Urothelium cell line (cell line): ENCODE results near the gene SLITRK6.
A peak's percentile ranks its signal among the peaks of the same experiment; 100 is the strongest.
"Not testable (repeated sequence)": the region's sequence is repeated elsewhere in the genome, so short reads cannot be mapped to it uniquely, and the experiment has no call there.

ENCODE experiments used
- DNase-seq: peaks from one replicate; pipeline ENCODE4 v3.0.0; 2011; ENCODE audit warnings: low spot score, mixed read lengths
- FAIRE-seq: peaks from 2 replicates; lab custom pipeline; 2011; peaks lifted over from hg19 to GRCh38; lab: Jason Lieb, UNC

The SLITRK6 gene

GRCh38 chr13:85799097-85799582 lies at the start of gene SLITRK6:
Gene SLITRK6 (minus strand): TSS chr13:85799419. CDS start chr13:85796508, 2,911 bp downstream.
- DNase-seq (peak; percentile 25), FAIRE-seq (no peak)

DNA sequence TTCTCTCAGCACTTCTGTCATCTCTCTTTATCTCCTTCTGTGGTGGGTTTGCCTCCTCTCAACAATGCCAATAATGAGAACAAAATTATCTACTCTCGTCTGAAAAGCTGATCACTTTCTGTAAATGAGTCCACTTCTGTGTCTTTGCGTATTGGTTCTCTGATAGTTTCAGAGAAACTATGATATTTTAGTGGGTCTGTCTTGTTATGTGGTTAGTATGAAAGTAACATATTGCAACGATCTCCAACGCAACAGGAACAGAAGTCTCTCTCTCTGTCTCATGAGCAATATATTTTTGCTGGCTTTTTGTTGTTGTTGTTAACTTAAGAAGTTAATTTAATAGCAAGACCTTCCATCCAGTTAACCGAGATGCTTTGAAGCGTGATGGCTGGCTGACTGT lies 47.8 kb upstream of the SLITRK6 start:
- DNase-seq, result no peak
- no peak for FAIRE-seq

DNA sequence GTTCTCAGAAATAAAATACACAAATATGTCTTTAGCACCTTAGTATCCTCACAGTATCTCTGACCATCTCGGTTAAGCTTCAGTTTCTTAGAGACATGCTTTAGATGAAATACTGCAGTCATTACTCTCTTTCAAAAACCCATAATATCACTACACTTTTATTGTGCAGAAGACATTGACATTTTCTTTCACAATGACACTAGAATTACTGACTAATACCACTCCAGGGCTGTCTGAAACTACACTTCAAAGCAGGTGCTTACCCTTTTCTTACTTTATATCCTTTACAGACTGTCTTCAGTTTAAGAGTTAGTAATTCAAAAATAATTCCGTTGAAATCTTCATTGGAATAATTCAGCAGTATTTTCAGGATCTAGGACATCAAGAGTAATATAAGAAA lies 42.2 kb upstream of the SLITRK6 start:
- DNase-seq (no peak), FAIRE-seq (no peak)

- FAIRE-seq, result no peak
Observed at GRCh38 chr13:85833921-85834320, 34.7 kb upstream of the SLITRK6 start.

GRCh38 chr13:85828094-85828684 lies 29.0 kb upstream of the SLITRK6 start:
- FAIRE-seq (no peak), DNase-seq (peak; percentile 4)

More at GRCh38 chr13:85833921-85834320, 34.7 kb upstream of the SLITRK6 start:
- DNase-seq, result no peak

DNA sequence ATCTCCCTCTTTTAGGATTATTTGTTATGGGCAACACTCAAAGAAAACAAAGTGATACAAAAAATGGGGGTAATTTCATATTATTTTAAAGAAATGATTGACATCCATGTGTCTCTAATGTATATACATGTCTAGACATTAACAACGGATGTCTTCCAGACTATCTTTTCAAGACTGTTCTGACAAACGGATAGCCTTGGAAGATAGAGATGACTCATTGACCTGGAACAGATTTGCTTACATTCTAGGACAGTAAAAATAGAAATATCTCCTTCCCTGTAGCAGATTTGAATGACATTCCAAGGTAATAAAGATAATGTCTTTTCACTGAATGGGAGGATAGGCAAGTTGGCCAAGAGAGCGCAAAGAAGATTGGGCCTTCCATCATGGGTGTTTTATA lies 26.2 kb upstream of the SLITRK6 start:
- DNase-seq (peak; percentile 2), FAIRE-seq (no peak)

GRCh38 chr13:85823832-85824231 lies 24.6 kb upstream of the SLITRK6 start:
- FAIRE-seq (no peak), DNase-seq (no peak)

DNA sequence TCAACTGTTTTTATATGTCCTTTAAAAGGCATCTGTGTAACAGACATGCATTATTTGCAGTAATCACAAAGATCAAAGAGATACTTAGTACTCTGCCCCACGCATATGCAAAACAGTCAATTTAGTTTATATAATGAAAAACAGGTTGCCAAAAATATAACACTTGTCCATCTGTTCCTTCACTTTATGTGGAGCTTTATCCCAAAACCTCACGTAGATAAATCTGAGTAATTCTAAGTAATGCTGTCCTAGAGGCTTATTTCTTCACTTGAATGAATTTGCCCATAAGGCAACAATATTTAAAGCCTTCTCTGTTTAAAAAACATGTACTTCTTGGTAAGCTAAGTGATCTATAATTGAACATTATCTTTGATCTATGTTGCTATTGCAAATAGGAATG lies 20.3 kb upstream of the SLITRK6 start:
- no peak for FAIRE-seq
- no peak for DNase-seq

DNA sequence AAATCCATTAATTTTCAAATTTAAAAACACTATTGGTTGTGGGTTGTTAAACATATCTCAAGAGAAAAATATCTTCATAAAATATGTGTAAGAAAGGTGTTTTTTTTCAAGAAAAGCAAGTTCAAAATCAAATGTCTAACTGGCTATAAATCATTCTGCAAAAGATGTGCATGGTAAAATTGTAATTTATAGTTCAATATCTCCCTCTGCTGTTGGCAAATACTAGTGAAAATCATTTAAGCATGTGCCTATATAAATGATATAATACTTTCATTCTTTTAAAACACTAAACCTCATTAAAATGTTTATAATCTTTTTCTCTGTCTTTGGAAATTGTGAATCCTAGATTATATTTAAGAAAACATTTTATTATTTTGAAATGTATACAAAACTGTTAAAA lies 17.2 kb upstream of the SLITRK6 start:
- no peak for DNase-seq
- no peak for FAIRE-seq

- FAIRE-seq, result no peak
- no peak for DNase-seq
Observed at GRCh38 chr13:85812282-85812681, 13.1 kb upstream of the SLITRK6 start.

DNA sequence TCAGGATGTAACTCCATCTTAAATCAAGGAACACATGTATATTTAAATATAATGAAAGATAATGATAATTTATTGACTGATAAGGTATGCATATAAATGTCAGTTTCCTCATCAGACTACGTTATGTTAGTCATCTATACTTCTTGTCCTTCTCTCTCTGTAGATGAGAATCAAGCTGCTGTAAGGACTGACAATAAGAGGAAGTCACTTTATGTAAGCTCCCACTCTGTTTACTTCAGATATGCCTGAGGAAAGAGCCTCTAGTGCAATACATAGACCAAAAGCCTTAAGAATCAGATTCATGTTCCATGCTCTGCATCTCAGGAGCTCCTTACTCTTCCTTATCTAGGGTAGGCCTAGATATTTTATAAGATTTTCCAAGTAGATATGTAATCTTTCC lies 9.6 kb upstream of the SLITRK6 start:
- DNase-seq (no peak), FAIRE-seq (no peak)

- DNase-seq (peak; percentile 2), FAIRE-seq (no peak)
Observed at GRCh38 chr13:85806553-85807175, 7.4 kb upstream of the SLITRK6 start.

DNA sequence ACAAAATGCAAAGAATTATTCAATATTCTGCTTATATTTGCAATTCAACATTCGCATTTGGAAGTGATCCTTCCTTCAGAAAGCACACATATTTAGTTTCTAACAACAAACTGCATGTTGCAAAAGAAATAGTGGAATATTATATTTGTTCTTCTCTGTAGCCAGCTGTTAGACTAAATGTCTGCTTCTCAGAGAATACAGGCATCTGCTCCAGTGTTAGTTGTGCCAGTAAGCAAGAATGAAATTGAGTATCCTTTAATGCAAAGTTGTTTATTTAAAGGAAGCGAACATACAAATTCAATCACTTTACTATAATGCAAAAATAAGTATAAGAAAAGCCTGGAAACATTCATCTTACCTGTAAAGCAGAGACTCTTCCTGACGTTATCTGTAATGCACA lies 663 bp downstream of the SLITRK6 start:
- DNase-seq (no peak), FAIRE-seq (no peak)

DNA sequence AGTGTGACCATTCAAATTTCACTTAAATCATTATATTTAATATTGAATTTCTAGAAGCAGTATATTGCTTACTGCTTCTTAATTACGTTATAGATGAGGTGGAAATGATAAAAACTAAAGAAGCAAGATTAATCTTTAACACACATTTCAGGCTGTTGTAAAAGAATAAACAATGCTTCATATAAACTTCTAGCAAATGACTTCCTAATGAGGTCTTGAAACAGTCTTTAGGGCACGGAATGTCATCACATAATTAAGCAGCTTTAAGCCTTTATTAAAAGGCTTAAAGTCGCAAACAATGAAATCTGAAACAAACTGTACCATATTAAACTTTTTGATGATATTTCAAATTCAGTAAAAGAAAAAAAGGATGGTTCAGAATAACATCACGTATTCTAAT lies 1.9 kb downstream of the SLITRK6 start:
- DNase-seq, result no peak
- FAIRE-seq, result no peak

DNA sequence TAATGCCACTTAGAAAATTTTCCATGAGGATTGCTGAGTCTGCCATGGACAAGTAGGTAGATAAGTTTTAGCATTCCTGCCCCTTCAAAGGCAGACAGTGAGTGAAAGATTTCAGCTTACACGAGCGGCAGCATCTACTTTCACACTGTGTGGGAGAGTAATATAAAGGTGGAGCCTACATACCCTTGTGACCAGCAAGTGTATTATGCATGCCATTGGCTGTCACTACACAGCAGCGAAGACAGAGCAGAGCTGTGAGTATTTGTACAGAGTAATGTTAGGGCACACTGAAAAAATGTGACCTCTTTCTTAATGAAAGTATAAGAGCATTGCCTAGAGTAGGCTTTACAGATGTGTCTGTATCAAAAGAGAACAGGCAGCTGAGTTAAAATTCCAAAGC lies 14.0 kb downstream of the SLITRK6 start:
- DNase-seq, result no peak
- FAIRE-seq, result no peak

DNA sequence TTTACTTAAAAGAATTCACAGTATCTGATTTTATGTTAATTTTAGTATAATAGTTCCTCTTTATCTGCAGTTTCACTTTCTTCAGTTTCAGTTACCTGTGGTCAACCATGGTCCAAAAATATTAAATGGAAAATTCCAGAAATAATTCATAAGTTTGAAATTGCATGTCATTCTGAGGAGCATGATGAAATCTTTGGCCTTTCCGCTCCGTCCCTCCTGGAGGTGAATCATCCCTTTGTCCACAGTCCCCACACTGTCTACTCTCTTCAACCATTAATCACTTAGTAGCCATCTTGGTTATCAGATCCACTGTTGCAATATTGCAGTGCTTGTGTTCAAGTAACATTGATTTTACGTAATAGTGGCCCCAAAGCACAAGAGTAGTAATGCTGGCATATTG lies 26.9 kb downstream of the SLITRK6 start:
- no peak for FAIRE-seq
- DNase-seq, result peak; percentile 1

GRCh38 chr13:85771856-85772255 lies 27.4 kb downstream of the SLITRK6 start:
- no peak for DNase-seq
- FAIRE-seq, result no peak

GRCh38 chr13:85768946-85769345 lies 30.3 kb downstream of the SLITRK6 start:
- FAIRE-seq (no peak), DNase-seq (no peak)

DNA sequence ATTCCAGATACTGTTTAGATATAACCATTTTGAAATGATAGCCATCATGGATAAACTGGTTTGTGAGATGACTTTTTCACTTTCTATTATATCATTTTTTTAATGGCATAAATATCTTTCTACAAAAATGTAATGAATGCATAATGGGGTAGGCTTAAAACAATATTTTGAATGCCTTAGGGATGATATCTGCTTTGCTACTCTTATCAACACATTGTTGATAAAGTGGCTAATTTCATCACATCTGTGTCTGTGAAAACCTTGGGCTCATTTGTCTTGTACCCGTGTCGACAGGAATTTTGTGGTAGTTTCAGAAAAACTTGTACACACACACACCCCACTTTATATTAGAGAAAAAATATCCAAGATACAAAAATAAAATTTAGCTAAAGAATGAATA lies 44.1 kb downstream of the SLITRK6 start:
- FAIRE-seq (no peak), DNase-seq (no peak)

GRCh38 chr13:85743201-85743770 lies 55.9 kb downstream of the SLITRK6 start:
- not testable (repeated sequence) for DNase-seq, FAIRE-seq
